Measurements from ENCODE around the gene BARD1.

DNA sequence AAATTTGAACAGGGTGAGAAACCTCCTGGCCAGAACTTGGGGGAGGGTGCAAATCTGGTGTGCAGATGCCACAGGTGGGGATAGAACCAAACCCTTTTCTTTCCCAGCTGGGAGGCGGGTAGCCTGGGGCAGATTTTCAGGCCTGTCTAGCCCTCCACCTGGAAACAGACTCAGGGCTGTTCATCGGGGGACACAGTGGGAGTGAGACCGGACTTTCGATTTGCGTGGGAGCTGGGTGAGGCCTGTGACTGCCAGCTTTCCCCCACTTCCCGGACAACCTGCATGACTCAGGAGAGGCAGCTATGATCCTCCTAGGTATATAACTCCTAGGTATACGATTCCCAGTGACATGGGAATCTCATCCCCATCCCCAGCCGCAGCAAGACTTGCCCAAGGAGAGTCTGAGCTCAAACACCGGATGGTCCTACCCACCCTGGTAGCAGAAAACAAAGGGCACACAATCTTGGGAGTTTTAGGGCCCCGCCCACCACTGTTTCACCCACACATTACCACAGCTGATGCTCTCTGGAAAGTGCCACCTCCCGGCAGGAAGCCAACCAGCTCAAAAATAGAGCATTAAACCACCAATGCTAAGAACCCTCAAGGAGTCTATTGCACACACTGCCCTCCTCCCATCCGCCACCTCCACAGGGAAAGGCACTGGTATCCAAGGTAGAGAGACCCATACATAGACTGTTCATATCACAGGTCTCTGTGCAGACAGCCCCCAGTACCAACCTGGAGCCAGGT, 92.5 kb downstream of the BARD1 start:
- TF ChIP-seq, protein P1, sequence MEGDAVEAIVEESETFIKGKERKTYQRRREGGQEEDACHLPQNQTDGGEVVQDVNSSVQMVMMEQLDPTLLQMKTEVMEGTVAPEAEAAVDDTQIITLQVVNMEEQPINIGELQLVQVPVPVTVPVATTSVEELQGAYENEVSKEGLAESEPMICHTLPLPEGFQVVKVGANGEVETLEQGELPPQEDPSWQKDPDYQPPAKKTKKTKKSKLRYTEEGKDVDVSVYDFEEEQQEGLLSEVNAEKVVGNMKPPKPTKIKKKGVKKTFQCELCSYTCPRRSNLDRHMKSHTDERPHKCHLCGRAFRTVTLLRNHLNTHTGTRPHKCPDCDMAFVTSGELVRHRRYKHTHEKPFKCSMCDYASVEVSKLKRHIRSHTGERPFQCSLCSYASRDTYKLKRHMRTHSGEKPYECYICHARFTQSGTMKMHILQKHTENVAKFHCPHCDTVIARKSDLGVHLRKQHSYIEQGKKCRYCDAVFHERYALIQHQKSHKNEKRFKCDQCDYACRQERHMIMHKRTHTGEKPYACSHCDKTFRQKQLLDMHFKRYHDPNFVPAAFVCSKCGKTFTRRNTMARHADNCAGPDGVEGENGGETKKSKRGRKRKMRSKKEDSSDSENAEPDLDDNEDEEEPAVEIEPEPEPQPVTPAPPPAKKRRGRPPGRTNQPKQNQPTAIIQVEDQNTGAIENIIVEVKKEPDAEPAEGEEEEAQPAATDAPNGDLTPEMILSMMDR (IDR thresholded peaks at IDR 0.05), result no peak
- TF ChIP-seq POLR2AphosphoS5 (IDR thresholded peaks at IDR 0.05), result no peak
- no peak for TF ChIP-seq POLR2A (IDR thresholded peaks at IDR 0.05)
